Measurements from ENCODE around the gene CCDC170. TPM values are rescaled to one million over a fixed set of nuclear protein-coding genes. Genes with fewer than 3 reads are reported as not detected.

The CCDC170 gene
- total and polyA plus RNA-seq, 2 of the 8 experiments (the other 6 are each of a cell fraction or from before 2014, with no cell fraction given) = 0.06 to 0.09 TPM

GRCh38 chr6:151494936-151495320, 1.1 kb downstream of the CCDC170 start (continued):
- no peak for TF ChIP-seq TAF1 (IDR thresholded peaks at IDR 0.05; ENCODE audit: low read depth, low read length)
